ENCODE data around the gene TNFRSF6B.

TNFRSF6B gene

GRCh38 chr20:63742381-63743024 is 46.1 kb downstream of the TNFRSF6B start:
- Histone ChIP-seq H3K36me3 (ENCODE audit: control insufficient read depth, insufficient read depth, low read length) (no peaks in the 10 kb centered on the region), H3K9ac (ENCODE audit: low read length) (no peak overlapping the region), H3K27me3 (ENCODE audit: control insufficient read depth, insufficient read depth, low read length) (no peaks in the 10 kb centered on the region), H3K4me1 (ENCODE audit: control insufficient read depth, insufficient read depth, low read length) (peaks cover 28% of the 10 kb centered on the region), H3K9me3 (ENCODE audit: control insufficient read depth, low read length) (no peaks in the 10 kb centered on the region), H3K4me3 (ENCODE audit: low read length) (no peak overlapping the region)

- Histone ChIP-seq H3K36me3 (ENCODE audit: control insufficient read depth, insufficient read depth, low read length) (no peaks in the 10 kb centered on the region), H3K9me3 (ENCODE audit: control insufficient read depth, low read length) (no peaks in the 10 kb centered on the region), H3K27me3 (ENCODE audit: control insufficient read depth, insufficient read depth, low read length) (no peaks in the 10 kb centered on the region), H3K4me3 (ENCODE audit: low read length) (no peak overlapping the region), H3K4me1 (ENCODE audit: control insufficient read depth, insufficient read depth, low read length) (peaks cover 23% of the 10 kb centered on the region), H3K9ac (ENCODE audit: low read length) (no peak overlapping the region)
Observed at GRCh38 chr20:63743210-63743970, 46.9 kb downstream of the TNFRSF6B start.

- H3K27me3 ChIP-seq (ENCODE audit: control insufficient read depth, insufficient read depth, low read length) = no peaks in the 10 kb centered on the region
- H3K4me1 ChIP-seq (ENCODE audit: control insufficient read depth, insufficient read depth, low read length) = peaks cover 16% of the 10 kb centered on the region
- no peaks in the 10 kb centered on the region for H3K9me3 ChIP-seq (ENCODE audit: control insufficient read depth, low read length)
- H3K36me3 ChIP-seq (ENCODE audit: control insufficient read depth, insufficient read depth, low read length) = no peaks in the 10 kb centered on the region
- H3K9ac ChIP-seq (ENCODE audit: low read length) = no peak overlapping the region
- no peak overlapping the region for H3K4me3 ChIP-seq (ENCODE audit: low read length)
Observed at GRCh38 chr20:63744158-63744557, 47.7 kb downstream of the TNFRSF6B start.

GRCh38 chr20:63744574-63745423 is 48.3 kb downstream of the TNFRSF6B start:
- no peaks in the 10 kb centered on the region for H3K9me3 ChIP-seq (ENCODE audit: control insufficient read depth, low read length)
- H3K27me3 ChIP-seq (ENCODE audit: control insufficient read depth, insufficient read depth, low read length) = no peaks in the 10 kb centered on the region
- no peak overlapping the region for H3K4me3 ChIP-seq (ENCODE audit: low read length)
- H3K4me1 ChIP-seq (ENCODE audit: control insufficient read depth, insufficient read depth, low read length) = peaks cover 16% of the 10 kb centered on the region
- H3K36me3 ChIP-seq (ENCODE audit: control insufficient read depth, insufficient read depth, low read length) = no peaks in the 10 kb centered on the region
- no peak overlapping the region for H3K9ac ChIP-seq (ENCODE audit: low read length)

GRCh38 chr20:63745424-63745805 is 49.0 kb downstream of the TNFRSF6B start:
- peaks cover 15% of the 10 kb centered on the region for H3K4me1 ChIP-seq (ENCODE audit: control insufficient read depth, insufficient read depth, low read length)
- no peak overlapping the region for H3K9ac ChIP-seq (ENCODE audit: low read length)
- no peaks in the 10 kb centered on the region for H3K9me3 ChIP-seq (ENCODE audit: control insufficient read depth, low read length)
- H3K27me3 ChIP-seq (ENCODE audit: control insufficient read depth, insufficient read depth, low read length) = no peaks in the 10 kb centered on the region
- H3K36me3 ChIP-seq (ENCODE audit: control insufficient read depth, insufficient read depth, low read length) = no peaks in the 10 kb centered on the region
- H3K4me3 ChIP-seq (ENCODE audit: low read length) = no peak overlapping the region

GRCh38 chr20:63745961-63746731 is 49.7 kb downstream of the TNFRSF6B start:
- Histone ChIP-seq H3K4me3 (ENCODE audit: low read length) (no peak overlapping the region), H3K36me3 (ENCODE audit: control insufficient read depth, insufficient read depth, low read length) (no peaks in the 10 kb centered on the region)

GRCh38 chr20:63746751-63747315 is 50.4 kb downstream of the TNFRSF6B start:
- H3K9ac ChIP-seq (ENCODE audit: low read length) = no peak overlapping the region
- no peak overlapping the region for H3K4me3 ChIP-seq (ENCODE audit: low read length)
- peaks cover under 1% of the 10 kb centered on the region for H3K4me1 ChIP-seq (ENCODE audit: control insufficient read depth, insufficient read depth, low read length)
- H3K9me3 ChIP-seq (ENCODE audit: control insufficient read depth, low read length) = no peaks in the 10 kb centered on the region
- H3K36me3 ChIP-seq (ENCODE audit: control insufficient read depth, insufficient read depth, low read length) = no peaks in the 10 kb centered on the region
- no peaks in the 10 kb centered on the region for H3K27me3 ChIP-seq (ENCODE audit: control insufficient read depth, insufficient read depth, low read length)

More at GRCh38 chr20:63745961-63746731, 49.7 kb downstream of the TNFRSF6B start:
- H3K27me3 ChIP-seq (ENCODE audit: control insufficient read depth, insufficient read depth, low read length) = no peaks in the 10 kb centered on the region
- H3K4me1 ChIP-seq (ENCODE audit: control insufficient read depth, insufficient read depth, low read length) = peaks cover 8% of the 10 kb centered on the region
- H3K9ac ChIP-seq (ENCODE audit: low read length) = no peak overlapping the region
- H3K9me3 ChIP-seq (ENCODE audit: control insufficient read depth, low read length) = no peaks in the 10 kb centered on the region

GRCh38 chr20:63747622-63748069 is 51.2 kb downstream of the TNFRSF6B start:
- Histone ChIP-seq H3K9me3 (ENCODE audit: control insufficient read depth, low read length) (no peaks in the 10 kb centered on the region), H3K4me1 (ENCODE audit: control insufficient read depth, insufficient read depth, low read length) (no peaks in the 10 kb centered on the region), H3K36me3 (ENCODE audit: control insufficient read depth, insufficient read depth, low read length) (no peaks in the 10 kb centered on the region), H3K9ac (ENCODE audit: low read length) (no peak overlapping the region), H3K27me3 (ENCODE audit: control insufficient read depth, insufficient read depth, low read length) (no peaks in the 10 kb centered on the region), H3K4me3 (ENCODE audit: low read length) (no peak overlapping the region)
